Aorta (tissue), 5 donors: ENCODE measurements around the gene RMDN2. TPM values are rescaled to one million over a fixed set of nuclear protein-coding genes. Genes with fewer than 3 reads are reported as not detected.
A peak's percentile ranks its signal among the peaks of the same experiment; 100 is the strongest.

ENCODE experiments used
- ATAC-seq: fragments of 200-7000 bp; cut with Tn5 transposase; one replicate; pipeline ENCODE4 v1.9.1; 2022; ENCODE audit warnings: moderate library complexity; ENCODE audit not compliant: low FRiP score
- DNase-seq, 2 donors: peaks; one replicate each; pipeline ENCODE4 v3.0.0-alpha.2; 2020
- H3K27ac ChIP-seq, 2 donors: one replicate each; pipeline ENCODE4 v1.5.1; 2013; ENCODE audit warnings: low read length in 2 of 2, mild to moderate bottlenecking in 2 of 2, moderate library complexity in 2 of 2, control low read depth in 1 of 2, inconsistent platforms in 1 of 2, low read depth in 1 of 2
- H3K27me3 ChIP-seq, 2 donors: one replicate each; pipeline ENCODE4 v1.6.1; 2013; ENCODE audit warnings: control low read depth in 1 of 2, low read length in 1 of 2, mild to moderate bottlenecking in 1 of 2, moderate library complexity in 1 of 2; ENCODE audit not compliant: insufficient read depth in 2 of 2, control insufficient read depth in 1 of 2
- H3K36me3 ChIP-seq, 2 donors: one replicate each; pipeline ENCODE4 v1.6.1; 2013; ENCODE audit warnings: control low read depth in 1 of 2, low read length in 1 of 2, mild to moderate bottlenecking in 1 of 2; ENCODE audit not compliant: insufficient read depth in 2 of 2, control insufficient read depth in 1 of 2
- H3K4me1 ChIP-seq, 2 donors: one replicate each; pipeline ENCODE4 v1.6.1; 2013; ENCODE audit warnings: low read length in 2 of 2, control low read depth in 1 of 2, mild to moderate bottlenecking in 1 of 2, moderate library complexity in 1 of 2; ENCODE audit not compliant: insufficient read depth in 2 of 2, control insufficient read depth in 1 of 2
- H3K4me3 ChIP-seq, 2 donors: one replicate each; pipeline ENCODE4 v1.5.1; 2013; ENCODE audit warnings: low read length in 2 of 2, control low read depth in 1 of 2, mild to moderate bottlenecking in 1 of 2
- H3K9me3 ChIP-seq: one replicate; pipeline ENCODE4 v1.6.1; 2013; ENCODE audit warnings: mild to moderate bottlenecking, low read length; ENCODE audit not compliant: control insufficient read depth
- WGBS, 2 donors: extraction: QIAGEN DNeasy Blood & Tissue Kit; methylation state at CpG; one replicate each; pipeline ENCODE4 v1.1.7; 2013; 5-methylcytosine and 5-hydroxymethylcytosine counted together
- intact Hi-C, 2 donors: fragments of 100-400 bp; cut with DNase I; formaldehyde crosslinking; loops; one replicate each; pipeline versions ENCODE4 v1.14.2 to v1.15.0; 2022
- long read RNA-seq, 2 donors: library from polyadenylated mRNA; unstranded; transcript quantifications; one replicate each; pipeline ENCODE4 v2.0.0, GENCODE V29; 2020 to 2021
- polyA plus RNA-seq, 2 donors: library from polyadenylated mRNA; stranded (reverse); fragments of 200-250 nt; gene quantifications; one replicate each; pipeline ENCODE4 v1.2.3, GENCODE V29; 2013
- total RNA-seq, 2 donors: library from RNA; stranded (reverse); fragmentation: NEBNext Ultra II Directional; extraction: Animal tissue kit (Norgen Biotek cat#: 25700); gene quantifications; one replicate each; pipeline ENCODE4 v1.2.1, GENCODE V29; 2021
- donor health status: healthy with polysubstance abuse.
- donor health status: Bipolar disorder and iron deficiency.
- donor health status: DM: no; HTN: no; CAD: no.
- donor health status: DM: no; HTN: no; CAD: no.
- donor health status: DM: yes; HTN: yes; CAD: no.

Gene RMDN2
- 1 to 10 TPM; 5.3 to 8.0 TPM for total RNA-seq
- polyA plus RNA-seq: 10 to 100 TPM in 1 of 2 donors, 1 to 10 TPM in 1; 6.7 to 10.3 TPM
- long read RNA-seq, donor 1, partial matches to known transcripts: 1 of 5 reads
- long read RNA-seq, donor 1, other reads (novel, unspliced or antisense): 2 of 5 reads
- long read RNA-seq, donor 2, partial matches to known transcripts: 1 of 3 reads
- long read RNA-seq, donor 2, other reads (novel, unspliced or antisense): 1 of 3 reads

GRCh38 chr2:37925063-37925897 is at the start of gene RMDN2:
Gene RMDN2, plus strand, starts transcription at chr2:37925287. Its CDS starts 3,991 bp downstream, at chr2:37929278.
- Histone ChIP-seq H3K27me3 (no peaks in the 10 kb centered on the region), H3K27ac (peak within 1 kb of the TSS in 1 of 2 donors; percentile 46), H3K4me1 (no peaks in the 10 kb centered on the region), H3K36me3 (no peaks in the 10 kb centered on the region), H3K4me3 (peak within 1 kb of the TSS; percentile 84 to 92), H3K9me3 (no peaks in the 10 kb centered on the region)
- peak; percentile 95 to 96 for DNase-seq
- intact Hi-C loops: no loop called here
- 0% methylated on average over 63 to 79 of the region's 79 CpGs for WGBS, 2 donors
- peak; percentile 97 for ATAC-seq

- H3K27ac ChIP-seq: no peak overlapping the region
- DNase-seq (no peak), ATAC-seq (no peak)
- no peak overlapping the region for H3K4me3 ChIP-seq
- no peaks in the 10 kb centered on the region for H3K27me3 ChIP-seq
- 57 to 63% methylated on average over 15 of the region's 15 CpGs for WGBS, 2 donors
- no peaks in the 10 kb centered on the region for H3K9me3 ChIP-seq
- no peaks in the 10 kb centered on the region for H3K36me3 ChIP-seq
- H3K4me1 ChIP-seq: no peaks in the 10 kb centered on the region
- intact Hi-C loops: loop anchor here (5.0 kb wide), 4 partner anchors 43 to 478 kb away; no protein-coding TSS in a partner anchor
Measured at GRCh38 chr2:37875403-37875906, 49.6 kb upstream of the RMDN2 start.

GRCh38 chr2:37876227-37876626 is 48.9 kb upstream of the RMDN2 start:
- intact Hi-C loops: loop anchor here (2.0 to 5.0 kb wide), 5 partner anchors 43 to 479 kb away; no protein-coding TSS in a partner anchor
- no peak overlapping the region for H3K4me3 ChIP-seq
- DNase-seq (no peak), ATAC-seq (no peak)
- H3K27me3 ChIP-seq: no peaks in the 10 kb centered on the region
- H3K36me3 ChIP-seq: no peaks in the 10 kb centered on the region
- no peak overlapping the region for H3K27ac ChIP-seq
- H3K9me3 ChIP-seq: no peaks in the 10 kb centered on the region
- 84 to 91% methylated on average over 9 of the region's 9 CpGs for WGBS, 2 donors
- H3K4me1 ChIP-seq: no peaks in the 10 kb centered on the region

GRCh38 chr2:37877457-37878315 is 47.4 kb upstream of the RMDN2 start:
- Histone ChIP-seq H3K36me3 (no peaks in the 10 kb centered on the region), H3K4me1 (no peaks in the 10 kb centered on the region), H3K4me3 (no peak overlapping the region), H3K27ac (no peak overlapping the region), H3K27me3 (no peaks in the 10 kb centered on the region), H3K9me3 (no peaks in the 10 kb centered on the region)
- ATAC-seq (peak; percentile 70), DNase-seq (no peak)
- WGBS, 2 donors: 27 to 28% methylated on average over 12 of the region's 12 CpGs
- intact Hi-C loops: loop anchor here (2.0 to 5.0 kb wide), 5 partner anchors 45 to 480 kb away; no protein-coding TSS in a partner anchor

- Histone ChIP-seq H3K9me3 (no peaks in the 10 kb centered on the region), H3K4me1 (no peaks in the 10 kb centered on the region), H3K27ac (no peak overlapping the region), H3K4me3 (no peak overlapping the region), H3K36me3 (no peaks in the 10 kb centered on the region), H3K27me3 (no peaks in the 10 kb centered on the region)
- ATAC-seq (no peak), DNase-seq (no peak)
- intact Hi-C loops: loop anchor here (5.0 kb wide), 4 partner anchors 46 to 481 kb away; no protein-coding TSS in a partner anchor
- 91 to 92% methylated on average over 3 to 4 of the region's 4 CpGs for WGBS, 2 donors
Measured at GRCh38 chr2:37878536-37878935, 46.6 kb upstream of the RMDN2 start.

GRCh38 chr2:37880551-37880950 is 44.5 kb upstream of the RMDN2 start:
- Histone ChIP-seq H3K27me3 (no peaks in the 10 kb centered on the region), H3K4me1 (no peaks in the 10 kb centered on the region), H3K36me3 (no peaks in the 10 kb centered on the region), H3K27ac (no peak overlapping the region), H3K4me3 (no peak overlapping the region), H3K9me3 (no peaks in the 10 kb centered on the region)
- intact Hi-C loops: loop anchor here in 1 of 2 donors (10.0 kb wide), 1 partner anchor 706 kb away; no protein-coding TSS in a partner anchor
- ATAC-seq (no peak), DNase-seq (no peak)
- WGBS, 2 donors: 62 to 72% methylated on average over 9 of the region's 9 CpGs

GRCh38 chr2:37881397-37881796 is 43.7 kb upstream of the RMDN2 start:
- Histone ChIP-seq H3K27ac (no peak overlapping the region), H3K4me3 (no peak overlapping the region), H3K9me3 (no peaks in the 10 kb centered on the region), H3K36me3 (no peaks in the 10 kb centered on the region), H3K4me1 (no peaks in the 10 kb centered on the region), H3K27me3 (no peaks in the 10 kb centered on the region)
- WGBS, 2 donors: 80 to 85% methylated on average over 9 of the region's 9 CpGs
- ATAC-seq (no peak), DNase-seq (no peak)
- intact Hi-C loops: loop anchor here in 1 of 2 donors (10.0 kb wide), 1 partner anchor 707 kb away; no protein-coding TSS in a partner anchor

- ATAC-seq: no peak
- no peaks in the 10 kb centered on the region for H3K4me1 ChIP-seq
- no peak overlapping the region for H3K4me3 ChIP-seq
- no peaks in the 10 kb centered on the region for H3K36me3 ChIP-seq
- H3K27ac ChIP-seq: no peak overlapping the region
- DNase-seq: no peak
- H3K9me3 ChIP-seq: no peaks in the 10 kb centered on the region
- no peaks in the 10 kb centered on the region for H3K27me3 ChIP-seq
- intact Hi-C loops: loop anchor here in 1 of 2 donors (10.0 kb wide), 1 partner anchor 707 kb away; no protein-coding TSS in a partner anchor
- 99 to 100% methylated on average over 1 of the region's 1 CpG for WGBS, 2 donors
Measured at GRCh38 chr2:37882036-37882435, 43.1 kb upstream of the RMDN2 start.
